SW 1271 (cell line): ENCODE measurements around the gene TLCD2.
A peak's percentile ranks its signal among the peaks of the same experiment; 100 is the strongest.
"Not testable (repeated sequence)": the region's sequence is repeated elsewhere in the genome, so short reads cannot be mapped to it uniquely, and the experiment has no call there.

Experiments
- DNase-seq, 2 experiments: peaks; one replicate each; lab custom pipeline; 2025; lab: John Stamatoyannopoulos, UW

Gene TLCD2

GRCh38 chr17:1709971-1710806 lies at the start of gene TLCD2:
TSS of gene TLCD2 (minus strand) at chr17:1710377. CDS start at chr17:1710242, 135 bp downstream.
- peak in 1 of 2 experiments; percentile 42 for DNase-seq

- DNase-seq: no peak
Observed at GRCh38 chr17:1759529-1759928, 49.4 kb upstream of the TLCD2 start.

GRCh38 chr17:1758807-1759206 lies 48.6 kb upstream of the TLCD2 start:
- no peak for DNase-seq

GRCh38 chr17:1755827-1756262 lies 45.7 kb upstream of the TLCD2 start:
- DNase-seq: no peak

GRCh38 chr17:1755252-1755826 lies 45.2 kb upstream of the TLCD2 start:
- no peak for DNase-seq

GRCh38 chr17:1754430-1755112 lies 44.4 kb upstream of the TLCD2 start:
- DNase-seq: no peak

GRCh38 chr17:1753767-1754429 lies 43.7 kb upstream of the TLCD2 start:
- DNase-seq: no peak

- no peak for DNase-seq
Observed at GRCh38 chr17:1752425-1753262, 42.5 kb upstream of the TLCD2 start.

- DNase-seq: no peak
Observed at GRCh38 chr17:1750628-1751027, 40.5 kb upstream of the TLCD2 start.

- DNase-seq: no peak
Observed at GRCh38 chr17:1746975-1747543, 36.9 kb upstream of the TLCD2 start.

- DNase-seq: no peak
Observed at GRCh38 chr17:1745513-1746020, 35.4 kb upstream of the TLCD2 start.

- DNase-seq: no peak
Observed at GRCh38 chr17:1744551-1745512, 34.7 kb upstream of the TLCD2 start.

- no peak for DNase-seq
Observed at GRCh38 chr17:1743088-1743439, 32.9 kb upstream of the TLCD2 start.

GRCh38 chr17:1742371-1743087 lies 32.4 kb upstream of the TLCD2 start, which contains the start of gene SERPINF2:
TSS of gene SERPINF2 (plus strand) at chr17:1742871. CDS start at chr17:1744996, 2,125 bp downstream.
- DNase-seq: no peak

GRCh38 chr17:1741899-1742298 lies 31.7 kb upstream of the TLCD2 start:
- not testable (repeated sequence) for DNase-seq

GRCh38 chr17:1737531-1738291 lies 27.5 kb upstream of the TLCD2 start:
- no peak for DNase-seq

- no peak for DNase-seq
Observed at GRCh38 chr17:1736348-1737281, 26.4 kb upstream of the TLCD2 start.
